Kidney epithelial cell (primary cell): ENCODE data around the gene GET4. TPM values are rescaled to one million over a fixed set of nuclear protein-coding genes. Genes with fewer than 3 reads are reported as not detected.

Source experiments
- DNase-seq: peaks from one replicate; pipeline ENCODE4 v3.0.0-alpha.2; 2010; ENCODE audit warnings: low read depth
- H3K27me3 ChIP-seq: 2 replicates; pipeline ENCODE4 v1.6.0; 2011; ENCODE audit warnings: low read length; ENCODE audit not compliant: control insufficient read depth, insufficient read depth
- H3K36me3 ChIP-seq: 2 replicates; pipeline ENCODE4 v1.5.1; 2011; ENCODE audit warnings: low read length; ENCODE audit not compliant: control insufficient read depth, insufficient read depth
- H3K4me3 ChIP-seq: 2 replicates; pipeline ENCODE4 v1.5.1; 2011; ENCODE audit warnings: low read depth, mild to moderate bottlenecking, control low read depth, low read length
- CTCF ChIP-seq: IDR thresholded peaks from 2 replicates; pipeline ENCODE4 v1.5.1; 2011; ENCODE audit warnings: mild to moderate bottlenecking, moderate library complexity, low read length, control low read depth, inconsistent platforms; ENCODE audit not compliant: insufficient read depth, poor library complexity, severe bottlenecking
- total RNA-seq: library from RNA; depleted of rRNA; stranded (reverse); fragments of >200 nt; gene quantifications from 2 replicates; pipeline ENCODE4 v1.2.3, GENCODE V29; 2015

GET4 gene
- total RNA-seq, 1 donor from 2014 or later = 63.1 TPM

DNA sequence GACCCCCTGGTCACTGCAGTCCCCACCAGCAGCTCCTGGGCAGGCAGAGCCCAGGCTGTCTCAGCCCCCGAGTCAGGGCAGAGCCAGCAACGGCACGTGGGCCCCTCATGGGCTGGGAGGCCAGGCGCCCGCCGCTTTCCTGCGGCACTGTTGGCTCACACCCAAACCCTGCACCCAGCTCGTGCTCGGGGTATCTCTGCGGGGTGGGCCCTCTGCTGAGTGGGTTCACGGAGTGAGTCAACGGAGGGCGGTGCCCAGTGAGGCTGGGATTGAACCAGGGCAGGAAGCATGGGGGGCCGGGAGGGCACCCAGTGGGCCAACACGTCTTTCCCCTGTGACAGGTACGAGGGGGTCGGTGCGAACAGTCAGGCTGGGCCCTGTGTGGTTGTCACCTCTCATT is 49.2 kb downstream of the GET4 start:
- Histone ChIP-seq H3K36me3 (no peaks in the 10 kb centered on the region), H3K4me3 (no peak overlapping the region), H3K27me3 (peaks cover 2% of the 10 kb centered on the region)
- no peak for DNase-seq
- no peak for TF ChIP-seq CTCF

GRCh38 chr7:926061-927030 is 50.0 kb downstream of the GET4 start:
- TF ChIP-seq CTCF = no peak
- DNase-seq = no peak
- peaks cover 2% of the 10 kb centered on the region for H3K27me3 ChIP-seq
- no peak overlapping the region for H3K4me3 ChIP-seq
- H3K36me3 ChIP-seq = no peaks in the 10 kb centered on the region

DNA sequence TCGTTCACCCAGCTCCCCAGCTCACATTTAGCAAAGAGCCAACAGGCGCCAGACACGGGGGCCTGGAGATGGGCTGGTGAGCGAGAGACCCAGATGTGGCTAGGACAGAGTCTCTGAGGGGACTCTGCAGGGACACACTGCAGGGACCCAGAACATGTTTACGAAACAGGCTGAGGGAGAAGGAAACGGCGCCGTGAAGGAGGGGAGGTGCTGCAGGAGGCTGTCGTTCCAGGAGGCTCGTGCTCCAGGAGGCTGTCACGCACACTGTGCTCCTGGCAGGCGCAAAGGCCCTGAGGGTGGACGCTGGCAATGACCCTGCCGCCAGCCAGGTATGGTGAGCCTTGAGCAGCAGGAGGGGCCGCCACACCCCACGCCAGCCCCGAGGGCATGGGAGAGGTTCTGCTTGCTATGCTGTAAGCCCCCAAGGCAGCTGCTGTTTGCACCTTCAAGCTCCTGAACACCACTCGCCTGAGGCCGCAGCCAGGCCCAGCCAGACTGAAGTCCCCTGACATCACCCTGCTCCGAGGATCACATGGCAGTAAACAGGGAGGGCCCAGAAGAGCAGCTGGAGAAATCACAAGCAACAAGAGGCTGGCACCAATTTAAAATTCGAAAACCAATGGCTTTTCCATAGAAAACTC is 50.8 kb downstream of the GET4 start:
- H3K4me3 ChIP-seq = no peak overlapping the region
- no peak for TF ChIP-seq CTCF
- DNase-seq = no peak
- peaks cover 2% of the 10 kb centered on the region for H3K27me3 ChIP-seq
- no peaks in the 10 kb centered on the region for H3K36me3 ChIP-seq

- Histone ChIP-seq H3K36me3 (no peaks in the 10 kb centered on the region), H3K4me3 (no peak overlapping the region), H3K27me3 (peaks cover 2% of the 10 kb centered on the region)
- TF ChIP-seq CTCF = no peak
- no peak for DNase-seq
These were observed 53.0 kb downstream of the GET4 start for GRCh38 chr7:929311-929711.

DNA sequence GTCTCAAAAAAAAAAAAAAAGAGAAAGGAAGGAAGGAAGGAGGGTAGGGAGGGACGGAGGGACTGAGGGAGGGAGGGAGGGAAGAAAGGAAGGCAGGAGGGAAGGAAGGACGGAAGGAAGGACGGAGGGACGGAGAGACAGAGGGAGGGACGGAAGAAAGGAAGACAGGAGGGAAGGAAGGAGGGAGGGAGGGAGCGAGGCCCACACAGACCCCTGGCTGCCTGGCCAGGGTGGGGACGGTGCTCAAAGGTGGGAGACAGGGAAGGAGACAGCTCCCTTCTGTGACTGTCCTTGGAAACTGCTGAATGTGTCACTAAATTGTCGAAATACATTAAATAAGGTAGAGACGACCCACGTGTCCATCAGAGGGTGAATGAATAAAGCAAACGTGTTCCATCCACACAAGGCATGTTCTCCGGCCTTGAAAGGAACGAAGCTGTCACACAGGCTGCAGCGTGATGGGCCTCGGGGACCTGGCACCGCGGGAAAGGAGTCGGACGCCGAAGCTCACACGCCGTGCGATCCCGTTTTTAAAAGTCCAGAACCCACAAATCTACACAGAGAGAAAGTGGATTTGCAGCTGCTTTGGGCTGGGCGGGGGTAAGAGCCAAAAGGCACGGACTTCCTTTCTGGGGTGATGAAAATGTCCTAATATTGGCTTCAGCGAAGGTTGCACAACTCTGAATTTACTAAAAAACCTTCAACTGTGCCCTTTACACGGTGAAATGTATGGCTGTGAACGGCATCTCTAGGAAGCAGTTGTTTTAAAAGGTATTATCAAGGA is 54.8 kb downstream of the GET4 start:
- Histone ChIP-seq H3K36me3 (no peaks in the 10 kb centered on the region), H3K4me3 (no peak overlapping the region), H3K27me3 (peaks cover 2% of the 10 kb centered on the region)
- TF ChIP-seq CTCF = no peak
- DNase-seq = no peak
